GM21529 (cell line): ENCODE results near the gene CPLANE2.
A peak's percentile ranks its signal among the peaks of the same experiment; 100 is the strongest.
"Not testable (repeated sequence)": the region's sequence is repeated elsewhere in the genome, so short reads cannot be mapped to it uniquely, and the experiment has no call there.

Source experiments
- ATAC-seq: cut with Tn5 transposase; IDR thresholded peaks from one replicate; pipeline ENCODE4 v1.9.1; 2021; ENCODE audit not compliant: unreplicated experiment

CPLANE2 gene

DNA sequence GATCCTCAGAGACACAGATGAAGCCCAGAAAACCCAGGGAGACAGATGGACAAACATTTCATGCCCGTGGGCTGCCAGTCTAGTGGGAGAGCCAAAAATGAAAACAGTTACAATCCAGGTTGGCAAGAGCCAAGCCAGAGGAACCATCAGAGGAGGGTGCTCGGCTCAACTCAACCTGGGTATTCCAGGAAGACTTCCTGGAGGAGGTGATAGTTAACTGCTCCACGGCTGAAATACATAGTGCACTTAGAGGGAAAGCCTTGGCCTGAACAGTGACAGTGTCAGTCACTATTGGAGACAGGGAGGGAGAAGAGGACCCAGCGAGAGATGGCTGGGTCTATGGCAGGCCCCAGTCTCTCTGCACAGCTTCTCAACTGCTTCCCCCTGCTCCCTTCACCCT, 26.4 kb downstream of the CPLANE2 start:
- no peak for ATAC-seq

DNA sequence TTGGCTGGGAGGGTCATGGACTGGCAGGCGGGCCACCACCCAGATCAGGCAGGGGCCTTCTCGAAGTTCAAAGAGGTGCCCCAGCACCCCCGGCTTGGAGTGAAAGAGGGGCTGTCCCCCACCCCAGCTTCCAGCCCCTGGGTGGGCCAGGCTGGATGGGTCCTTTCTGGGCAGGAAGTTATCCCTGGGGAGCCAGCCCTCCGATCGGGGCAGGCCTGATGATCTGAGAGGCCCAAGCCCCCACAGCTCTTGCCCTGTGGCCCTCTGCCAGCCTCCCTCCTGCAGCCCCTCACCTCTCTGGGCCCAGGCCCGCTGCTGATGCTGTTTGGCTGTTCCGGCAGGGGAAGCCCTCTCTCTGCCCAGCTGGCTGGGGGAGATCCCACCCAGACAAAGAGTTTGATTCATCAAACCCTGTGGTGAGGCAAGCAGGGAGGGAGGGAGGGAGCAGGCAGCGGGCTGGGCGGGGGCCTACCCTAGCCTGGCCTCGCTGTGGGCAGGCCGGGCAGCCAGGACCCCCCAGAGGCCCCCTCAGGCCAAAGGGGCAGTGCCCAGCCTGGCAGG, 27.1 kb downstream of the CPLANE2 start:
- no peak for ATAC-seq

DNA sequence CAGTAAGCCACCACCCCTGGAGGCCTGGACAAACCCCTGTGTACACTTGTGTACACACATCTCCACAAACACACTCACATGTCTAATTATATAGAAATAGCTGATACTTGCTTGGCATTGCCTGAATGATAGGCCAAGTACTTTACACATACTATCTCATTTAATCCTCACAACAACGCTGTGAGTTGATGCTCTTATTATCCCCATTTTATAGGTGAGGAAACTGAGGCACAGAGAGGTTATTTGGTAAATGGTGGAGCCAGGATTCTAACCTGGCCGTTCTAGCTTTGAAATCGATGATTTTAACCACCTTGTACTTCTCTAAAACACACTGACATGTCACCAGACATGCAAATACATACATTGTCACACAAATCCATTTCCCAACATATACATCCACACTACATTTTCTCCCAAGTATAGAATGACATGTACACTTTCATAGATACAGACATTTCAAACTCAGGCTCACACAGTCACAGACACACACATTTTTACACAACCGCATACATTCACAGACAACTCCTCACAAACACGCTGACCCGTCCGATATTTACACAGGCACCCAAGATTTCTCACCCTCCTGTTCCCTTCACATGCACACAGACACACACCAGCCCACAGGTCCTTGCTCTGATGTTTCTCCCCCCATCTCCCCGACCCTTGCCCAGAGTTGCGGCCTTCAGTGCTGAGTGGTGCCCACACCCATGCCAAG, 27.7 kb downstream of the CPLANE2 start:
- ATAC-seq = no peak

DNA sequence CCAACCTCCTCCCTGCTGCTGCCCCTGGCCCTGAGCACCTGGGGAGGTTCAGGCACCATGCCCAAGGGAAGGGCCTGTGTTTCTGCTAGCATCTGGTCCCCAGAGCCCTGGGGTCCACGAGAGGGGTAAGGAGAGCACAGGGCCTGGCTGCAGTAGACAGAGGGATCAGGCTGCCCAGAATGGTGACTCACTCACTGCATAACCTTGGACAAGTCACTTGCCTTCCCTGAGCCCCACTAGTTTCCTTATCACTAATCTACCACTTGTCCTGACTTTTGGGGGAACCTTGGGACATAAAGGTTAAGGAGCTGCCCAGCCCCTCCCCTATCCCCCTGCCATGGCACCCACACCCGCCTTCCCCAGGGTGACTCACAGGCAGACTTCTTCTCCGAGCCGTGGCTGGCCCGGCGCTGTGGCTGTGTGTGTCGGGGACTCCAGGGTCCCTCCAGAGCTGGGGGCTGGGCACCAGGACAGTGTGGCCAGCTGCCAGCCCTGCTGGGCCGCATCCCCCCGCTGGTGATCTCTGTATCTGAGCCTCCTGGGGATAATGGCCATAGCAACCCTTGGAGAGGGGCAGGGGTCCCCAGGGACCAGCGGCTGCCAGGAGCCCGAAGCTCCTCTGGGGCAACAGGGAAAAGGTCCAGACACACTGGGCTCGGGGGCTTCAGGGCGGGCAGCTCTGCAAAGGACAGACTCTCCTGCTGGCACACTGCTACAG, 28.6 kb downstream of the CPLANE2 start:
- no peak for ATAC-seq

DNA sequence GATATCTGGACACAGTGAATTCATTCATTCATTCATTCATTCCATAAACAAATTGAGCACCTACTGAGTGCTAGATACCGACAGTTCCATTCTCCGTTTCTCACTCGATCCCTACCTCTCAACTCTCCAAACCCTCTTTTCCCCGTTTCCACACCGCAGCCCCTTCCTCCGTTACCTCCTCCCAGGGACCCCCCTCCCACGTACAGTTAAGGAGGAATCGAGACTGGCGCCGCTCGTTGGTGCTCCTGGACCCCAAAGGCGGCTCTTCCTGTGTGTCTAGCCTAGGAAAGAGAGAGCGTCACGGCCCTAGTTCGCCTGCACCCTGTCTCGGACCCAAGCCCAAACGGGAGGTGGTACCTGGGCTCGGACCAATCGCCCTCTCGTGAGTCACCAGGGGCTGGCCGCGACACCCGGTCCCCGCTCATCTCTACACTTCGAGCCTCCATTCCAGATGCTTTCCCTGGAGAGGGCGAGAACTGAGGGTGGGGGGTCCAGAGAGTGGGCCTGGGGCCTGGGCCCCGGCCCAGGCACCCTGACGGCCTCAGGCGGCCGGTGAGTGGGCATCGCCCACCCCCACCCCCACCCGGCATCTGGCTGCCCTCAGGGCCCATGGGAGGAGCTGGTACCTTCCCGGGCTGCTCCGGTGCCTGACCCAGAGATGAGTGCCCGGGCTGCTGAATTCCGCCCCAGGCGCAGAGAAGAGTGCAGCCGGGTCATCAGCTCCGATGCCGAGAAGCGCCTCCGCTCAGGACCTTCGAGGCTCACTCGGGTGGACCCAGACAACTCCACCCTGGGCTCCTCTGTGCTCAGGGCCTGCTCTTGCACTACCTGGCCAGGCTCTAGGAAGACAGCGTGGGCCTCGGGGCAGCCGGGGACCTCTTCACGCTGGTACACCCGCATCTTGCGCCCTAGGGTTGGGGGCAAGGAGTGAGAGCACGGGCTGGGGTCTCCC, 29.4 kb downstream of the CPLANE2 start:
- ATAC-seq = no peak

DNA sequence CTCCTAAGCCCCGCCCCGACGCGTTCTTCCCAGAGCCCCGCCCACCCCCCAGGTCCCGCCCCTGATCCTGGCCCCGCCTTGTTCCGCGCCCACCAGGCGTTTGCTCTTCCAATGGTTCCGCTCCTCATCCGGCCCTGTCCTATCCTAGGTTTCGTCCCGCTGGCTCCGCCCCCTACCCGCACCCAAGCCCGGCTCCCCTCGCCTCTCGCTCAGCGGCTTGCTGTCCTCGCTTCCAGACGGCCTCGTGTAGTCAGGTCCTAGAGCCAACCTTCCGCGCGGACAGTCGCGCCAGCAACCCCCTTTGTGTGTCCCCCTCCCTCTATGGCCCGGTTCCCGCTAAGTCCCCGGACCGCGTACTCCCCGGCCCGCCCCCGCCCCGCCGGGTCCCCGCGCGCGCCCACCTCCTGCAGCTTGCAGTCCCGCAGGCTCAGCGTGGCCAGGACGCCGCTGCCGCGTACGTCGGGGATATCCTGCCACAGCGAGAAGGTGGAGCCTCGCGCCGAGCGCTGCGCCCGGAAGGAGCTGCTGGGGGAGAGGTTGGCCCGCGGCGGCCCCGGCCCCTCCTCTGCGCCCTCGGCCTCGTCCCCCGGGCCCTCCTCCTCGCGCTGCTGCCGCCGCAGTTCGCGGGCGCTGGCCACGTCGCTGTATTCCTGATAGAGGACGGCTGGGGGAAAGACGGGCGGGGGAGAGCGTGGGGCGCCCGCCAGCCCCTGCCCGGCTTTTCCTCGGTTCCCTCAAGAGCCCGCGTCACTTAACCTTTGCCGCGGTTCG, 30.3 kb downstream of the CPLANE2 start:
- peak; percentile 81 for ATAC-seq

DNA sequence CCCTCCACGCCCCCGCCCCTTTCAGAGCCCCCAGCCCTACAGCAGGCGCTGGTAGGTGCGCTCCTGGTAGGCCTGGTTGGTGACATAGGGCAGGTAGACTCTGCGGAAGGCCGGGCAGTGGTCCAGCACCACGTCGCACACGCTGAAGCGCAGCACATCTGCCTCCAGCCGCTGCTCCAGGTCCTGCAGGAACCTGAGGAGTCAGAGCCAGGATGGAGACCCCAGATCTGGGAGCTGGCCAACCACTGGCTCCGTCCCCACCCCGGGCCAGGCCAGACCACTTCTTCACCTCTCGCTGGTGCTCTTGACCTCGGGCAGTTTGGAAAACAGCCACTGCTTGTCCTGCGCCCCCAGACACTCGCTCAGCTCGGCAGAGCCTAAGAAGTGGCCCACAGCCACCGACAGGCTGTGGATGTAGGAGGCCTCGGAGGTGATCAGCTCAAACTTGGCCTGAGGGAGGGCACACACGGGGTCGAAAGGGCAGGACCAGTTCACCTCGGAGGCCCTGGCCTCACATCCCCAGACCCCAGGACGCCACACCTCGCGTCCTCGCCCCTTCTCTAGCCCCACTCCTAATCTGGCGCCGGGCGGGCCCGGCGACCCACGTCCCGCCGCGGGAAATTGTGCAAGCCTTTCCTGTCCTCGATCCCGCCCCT, 31.0 kb downstream of the CPLANE2 start:
- no peak for ATAC-seq

DNA sequence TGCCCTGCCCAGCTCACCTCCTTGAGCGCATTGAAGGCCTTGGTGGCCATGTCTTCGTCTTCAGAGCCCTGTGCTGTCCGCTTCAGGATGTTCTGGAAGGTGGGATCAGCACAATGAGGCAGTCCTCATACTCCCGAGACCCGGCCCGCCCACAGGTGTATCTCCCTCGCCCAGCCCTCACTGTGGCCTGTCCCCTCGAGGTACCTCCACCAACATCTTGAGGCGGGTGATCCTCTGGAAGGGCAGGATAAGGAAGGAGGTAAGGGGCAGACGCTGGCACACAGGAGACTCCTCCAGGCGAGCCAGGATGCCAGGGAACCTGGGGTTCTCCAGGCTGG, 31.7 kb downstream of the CPLANE2 start:
- ATAC-seq = no peak

DNA sequence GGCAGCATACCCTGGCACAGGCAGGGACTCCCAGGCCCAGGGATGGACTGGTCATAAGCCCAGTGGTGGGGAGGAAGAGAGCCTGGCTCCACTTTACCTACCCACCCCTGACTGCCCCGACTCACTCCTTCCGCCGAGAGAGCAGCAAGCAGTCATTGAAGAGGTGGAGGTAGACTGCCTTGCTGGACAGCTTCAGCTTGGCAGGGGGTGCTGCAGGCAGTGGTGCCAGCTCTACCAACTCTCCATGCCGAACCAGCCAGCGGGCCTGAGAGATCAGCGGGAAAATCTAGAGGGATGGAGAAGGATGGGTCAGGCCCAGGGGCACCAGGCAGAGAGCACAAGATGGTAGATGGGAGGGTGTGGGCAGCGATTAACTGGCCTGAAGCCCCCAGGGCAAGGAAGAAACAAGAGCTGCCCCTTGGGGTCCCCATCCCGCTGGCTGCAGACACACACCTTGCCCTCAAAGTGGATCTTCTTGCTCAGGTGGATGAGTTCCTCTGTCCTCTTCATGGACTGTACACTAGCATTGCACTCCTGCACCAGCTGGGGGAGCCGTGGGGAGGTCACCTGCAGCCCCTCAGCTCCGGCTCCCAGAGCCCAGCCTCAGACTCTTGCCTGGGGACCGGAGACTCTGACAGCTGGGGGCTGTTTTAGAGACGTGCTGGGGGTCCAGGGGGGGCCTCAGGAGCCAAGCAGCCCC, 32.2 kb downstream of the CPLANE2 start:
- no peak for ATAC-seq

DNA sequence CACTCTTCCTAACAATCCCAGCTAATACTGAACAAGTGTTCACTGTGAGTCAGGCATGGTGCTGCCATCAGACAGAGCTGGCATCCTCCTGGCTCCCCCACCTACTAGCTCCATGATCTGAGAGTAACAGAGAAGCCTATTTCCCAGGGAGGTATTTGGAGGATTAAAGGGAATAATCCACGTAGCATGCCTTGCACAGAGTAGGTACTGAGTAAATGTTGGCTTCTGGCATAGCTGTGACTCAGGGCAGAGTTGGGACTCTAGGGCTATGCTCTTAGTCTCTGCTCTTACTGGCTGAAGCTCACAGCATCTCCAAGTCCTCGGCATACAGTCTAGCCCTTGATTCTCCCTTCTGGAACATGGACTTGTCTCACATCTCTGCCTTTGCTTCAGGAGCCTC, 32.8 kb downstream of the CPLANE2 start:
- ATAC-seq = no peak

DNA sequence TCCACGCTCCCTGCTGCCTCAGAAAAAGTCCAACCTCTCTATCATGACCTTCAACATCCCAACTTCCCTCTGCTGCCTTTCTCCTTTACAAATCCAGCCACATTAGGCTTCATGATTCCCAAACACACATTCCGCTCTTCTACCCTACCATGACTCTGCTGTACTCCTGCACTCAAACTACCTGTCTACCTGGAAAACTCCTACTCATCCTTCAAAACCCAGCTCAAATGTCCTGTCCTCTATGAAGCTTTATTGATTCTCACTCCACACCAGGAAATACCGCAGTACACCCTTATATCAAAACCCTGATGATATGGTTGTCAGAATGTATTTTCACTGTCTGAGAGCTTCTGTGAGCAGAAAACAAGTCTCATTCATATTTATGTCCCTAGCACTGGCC, 33.4 kb downstream of the CPLANE2 start:
- no peak for ATAC-seq

DNA sequence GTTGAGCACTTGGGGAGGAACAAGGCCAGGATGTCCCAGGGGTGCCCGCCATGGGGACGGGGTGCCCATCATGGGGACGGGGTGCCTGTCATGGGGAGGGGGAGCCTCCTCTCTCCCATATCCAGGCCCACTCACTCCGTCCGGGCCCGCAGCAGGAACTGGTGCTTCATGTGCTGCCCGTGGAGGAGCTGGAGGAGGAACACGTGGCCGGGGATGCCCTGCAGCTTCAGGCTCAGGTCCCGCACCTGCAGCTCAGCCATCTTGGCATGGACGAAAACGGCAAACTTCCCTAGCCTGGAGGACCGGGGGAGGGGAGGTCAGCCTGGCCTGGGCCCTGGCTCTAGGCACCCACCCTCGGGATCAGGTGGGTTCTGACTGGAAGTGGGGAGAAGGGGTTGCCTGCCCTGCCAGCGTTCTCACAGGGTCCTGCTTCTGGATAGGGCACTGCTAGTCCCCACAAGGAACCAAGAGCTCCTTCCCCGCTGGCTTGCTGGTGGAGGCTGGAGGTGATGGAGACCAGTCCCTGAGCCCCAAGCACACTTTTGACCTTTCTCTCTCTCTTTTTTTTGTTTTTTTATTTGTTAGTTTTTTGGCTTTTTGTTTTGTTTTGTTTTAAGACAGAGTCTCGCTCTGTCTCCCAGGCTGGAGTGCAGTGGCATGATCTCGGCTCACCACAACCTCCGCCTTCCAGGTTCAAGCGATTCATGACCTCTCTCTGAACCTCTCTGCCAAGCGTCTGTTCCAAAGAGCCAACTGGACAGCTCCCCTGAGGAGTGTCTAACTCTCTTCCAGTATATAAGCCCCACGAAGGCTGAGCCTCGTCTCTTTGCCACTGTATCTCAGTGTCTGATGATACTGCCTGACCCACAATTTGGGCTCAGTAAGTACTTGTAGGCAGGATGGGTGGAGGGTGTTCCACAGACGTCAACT, 34.4 kb downstream of the CPLANE2 start:
- no peak for ATAC-seq

DNA sequence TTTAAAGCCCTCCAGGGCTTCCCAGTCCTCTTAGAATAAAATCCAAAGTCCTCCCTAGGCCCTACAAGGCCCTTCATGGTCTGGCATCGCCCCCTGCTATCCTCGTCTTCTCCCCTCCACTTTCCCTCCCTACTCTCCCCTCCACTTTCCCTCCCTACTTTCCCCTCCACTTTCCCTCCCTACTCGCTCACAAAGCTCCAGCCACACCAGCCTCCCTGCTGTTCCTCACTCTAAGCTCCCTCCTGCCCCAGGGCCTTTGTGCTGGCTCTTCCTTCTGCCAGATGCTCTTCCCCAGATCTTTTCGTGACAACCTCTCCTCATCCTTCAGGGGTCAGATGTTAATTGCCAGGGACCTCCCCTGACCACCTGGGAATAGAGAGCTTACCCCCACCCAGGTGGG, 37.3 kb downstream of the CPLANE2 start:
- ATAC-seq = no peak

DNA sequence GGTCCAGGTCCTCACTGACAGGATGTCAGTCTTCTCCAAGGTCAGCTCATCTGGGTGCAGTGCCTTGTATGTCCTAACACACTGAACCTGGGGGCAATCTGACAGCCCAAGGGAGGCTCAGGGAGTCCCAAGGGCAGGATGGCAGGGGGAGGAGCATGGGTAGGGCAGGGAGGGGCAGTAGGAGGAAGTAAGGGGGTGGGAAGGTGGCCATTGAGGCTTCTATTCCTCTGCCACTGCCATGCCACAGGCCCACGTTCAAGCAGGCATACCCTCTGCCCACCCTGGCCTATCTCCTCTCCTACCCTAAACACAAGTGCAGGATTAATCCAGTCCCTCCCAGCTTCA, 37.9 kb downstream of the CPLANE2 start:
- no peak for ATAC-seq

DNA sequence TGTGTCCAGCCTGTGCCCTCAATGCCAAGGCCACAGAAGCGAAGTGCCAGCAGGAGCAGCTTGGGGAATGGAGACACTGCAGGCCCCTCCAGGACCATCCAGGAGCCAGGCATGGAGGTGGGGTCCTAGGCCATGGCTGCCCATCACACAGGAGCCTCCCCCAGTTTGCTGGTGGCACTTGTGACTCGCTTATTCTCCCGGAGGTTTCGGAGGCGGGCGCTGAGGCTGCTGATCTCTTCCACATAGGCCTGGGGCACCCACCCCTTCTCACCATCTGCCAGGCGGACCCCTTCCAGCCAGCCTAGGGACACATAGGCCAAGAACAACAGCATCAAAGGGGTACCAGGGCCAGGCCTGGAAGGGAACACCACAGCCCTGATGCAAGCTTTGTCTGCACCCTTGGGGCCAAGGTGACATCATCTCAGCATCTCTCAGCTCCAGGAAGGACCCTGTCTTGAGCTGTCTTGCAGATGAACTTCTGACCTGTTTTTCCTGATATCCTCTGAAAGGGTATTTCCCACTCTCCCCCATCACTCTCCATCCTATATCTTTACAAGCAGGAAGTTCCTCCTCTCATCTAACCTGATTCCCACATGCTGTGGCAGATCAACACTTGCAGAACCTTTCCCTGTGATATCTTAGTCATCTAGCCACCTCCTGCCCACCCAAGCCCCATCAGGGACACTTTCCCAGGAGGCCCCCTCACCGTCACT, 38.4 kb downstream of the CPLANE2 start:
- no peak for ATAC-seq

DNA sequence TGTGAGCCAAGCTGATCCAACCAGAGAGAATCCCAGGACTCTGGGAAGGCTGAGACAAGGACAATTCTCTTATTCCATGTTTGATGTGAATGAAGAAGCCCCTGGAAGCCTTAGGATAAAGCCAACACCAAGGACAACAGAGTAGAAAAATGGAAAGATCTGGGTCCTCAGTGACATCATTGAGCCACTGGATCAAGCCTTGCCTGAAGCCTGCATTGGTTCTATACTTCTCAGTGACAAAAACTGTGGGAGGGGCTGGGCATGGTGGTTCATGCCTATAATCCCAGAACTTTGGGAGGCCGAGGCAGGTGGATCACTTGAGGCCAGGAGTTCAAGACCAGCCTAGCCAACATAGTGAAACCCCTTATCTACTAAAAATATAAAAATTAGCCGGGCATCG, 40.1 kb downstream of the CPLANE2 start:
- no peak for ATAC-seq

DNA sequence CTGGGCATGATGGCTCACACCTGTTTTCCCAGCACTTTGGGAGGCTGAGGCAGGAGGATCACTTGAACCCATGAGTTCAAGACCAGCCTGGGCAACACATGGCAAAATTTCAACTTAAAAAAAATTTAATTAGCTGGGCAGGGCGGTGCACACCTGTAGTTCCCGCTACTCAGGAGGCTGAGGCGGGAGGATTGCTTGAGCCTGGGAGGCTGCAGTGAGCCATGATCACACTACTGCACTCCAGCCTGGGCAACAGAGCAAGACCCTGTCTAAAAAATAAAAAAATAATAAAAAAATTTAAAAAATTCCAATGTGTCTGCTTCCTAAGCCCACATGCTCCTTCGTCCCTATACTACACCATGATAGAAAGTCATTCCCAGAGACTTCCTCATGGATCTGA, 40.8 kb downstream of the CPLANE2 start:
- ATAC-seq = not testable (repeated sequence)

DNA sequence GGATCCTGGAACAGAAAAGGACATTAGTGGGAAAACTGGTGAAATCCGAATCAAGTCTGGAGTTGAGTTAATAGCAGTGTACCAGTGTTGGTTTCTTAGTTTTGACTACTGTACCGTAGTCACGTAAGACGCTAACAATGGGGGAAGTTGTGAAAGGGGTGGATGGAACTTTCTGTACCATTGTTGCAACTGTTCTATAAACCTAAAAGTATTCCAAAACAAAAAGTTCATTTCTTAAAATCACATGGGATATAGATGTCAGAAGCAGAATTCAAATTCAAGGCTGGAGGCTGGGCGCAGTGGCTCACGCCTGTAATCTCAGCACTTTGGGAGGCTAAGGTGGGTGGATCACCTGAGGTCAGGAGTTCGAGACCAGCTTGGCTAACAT, 41.5 kb downstream of the CPLANE2 start:
- ATAC-seq = no peak
